IPS-NIHi11 (cell line): ENCODE measurements around the gene OR10R2.

Experiments used
- DNase-seq: peaks from one replicate; pipeline ENCODE4 v3.0.0; 2012; ENCODE audit warnings: mixed read lengths, low spot score

OR10R2 gene

GRCh38 chr1:158527190-158527815 lies 55.3 kb downstream of the OR10R2 start:
- peak; percentile 33 for DNase-seq
